AG04450 (cell line): Measurements from ENCODE around the gene ACSL4. TPM values are rescaled to one million over a fixed set of nuclear protein-coding genes. Genes with fewer than 3 reads are reported as not detected.
"Not testable (repeated sequence)": the region's sequence is repeated elsewhere in the genome, so short reads cannot be mapped to it uniquely, and the experiment has no call there.

Experiments used
- CTCF ChIA-PET: fragments of 300-600, 350-600 bp; formaldehyde crosslinking; extraction: SDS; loops from one replicate; lab custom pipeline; 2022; ENCODE audit warnings: antibody characterized with exemption, inconsistent platforms; lab: Charles Lee
- POLR2A ChIA-PET: fragments of 350-600 bp; formaldehyde crosslinking; extraction: SDS; loops from one replicate; lab custom pipeline; 2021; ENCODE audit warnings: antibody characterized with exemption, inconsistent platforms; lab: Yijun Ruan, JAX
- DNase-seq: peaks from one replicate; pipeline ENCODE4 v3.0.0-alpha.2; 2011; ENCODE audit warnings: low read depth, low spot score
- H3K27ac ChIP-seq: one replicate; pipeline ENCODE4 v1.5.1; 2012; ENCODE audit warnings: low read depth, low read length, control low read depth
- H3K27me3 ChIP-seq: one replicate; pipeline ENCODE4 v1.6.0; 2012; ENCODE audit warnings: low read length; ENCODE audit not compliant: control insufficient read depth, insufficient read depth
- H3K4me3 ChIP-seq: 2 replicates; pipeline ENCODE4 v1.5.1; 2011; ENCODE audit warnings: mild to moderate bottlenecking, low read depth, low read length, control low read depth
- H3K9me3 ChIP-seq: 2 replicates; pipeline ENCODE4 v1.5.1; 2012; ENCODE audit warnings: low read length; ENCODE audit not compliant: control insufficient read depth, insufficient read depth
- CTCF ChIP-seq: IDR thresholded peaks from 2 replicates; pipeline ENCODE4 v1.5.1; 2011; ENCODE audit warnings: low read depth, low read length, control low read depth, inconsistent platforms
- polyA plus RNA-seq: library from polyadenylated mRNA; depleted of rRNA; stranded (reverse); fragments of >200 nt; gene quantifications from 2 replicates; pipeline ENCODE4 v1.2.3, GENCODE V29; 2011

ACSL4 gene
- polyA plus RNA-seq, 1 experiment, result 157 TPM

DNA sequence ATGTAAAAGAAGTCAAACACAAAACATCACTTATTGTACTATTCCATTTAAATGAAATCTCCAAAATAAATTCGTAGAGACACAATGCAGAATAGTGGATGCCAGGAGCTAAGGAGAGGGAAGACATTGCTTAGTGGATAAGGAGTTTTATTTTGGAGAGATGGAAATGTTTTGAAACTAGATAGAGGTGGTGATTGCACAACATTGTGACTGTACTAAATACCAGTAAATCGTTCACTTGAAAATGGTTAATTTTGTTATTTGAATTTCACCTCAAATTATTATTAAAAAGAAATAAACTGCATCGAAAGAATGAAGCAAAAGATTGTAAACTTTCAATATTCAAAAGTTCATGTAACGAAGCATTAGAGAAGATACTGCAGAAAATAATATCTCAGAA is 9.7 kb upstream of the ACSL4 start:
- no peaks in the 10 kb centered on the region for H3K27me3 ChIP-seq
- CTCF ChIA-PET, result no interaction called here
- POLR2A ChIA-PET, result no interaction called here
- no peak overlapping the region for H3K27ac ChIP-seq
- no peak overlapping the region for H3K4me3 ChIP-seq
- H3K9me3 ChIP-seq, result no peaks in the 10 kb centered on the region
- DNase-seq, result no peak
- TF ChIP-seq CTCF, result no peak

GRCh38 chrX:109740896-109741295 is 7.8 kb upstream of the ACSL4 start:
- DNase-seq, H3K27me3 ChIP-seq, H3K27ac ChIP-seq, POLR2A ChIA-PET, H3K4me3 ChIP-seq, CTCF ChIA-PET, H3K9me3 ChIP-seq: not testable (repeated sequence)

DNA sequence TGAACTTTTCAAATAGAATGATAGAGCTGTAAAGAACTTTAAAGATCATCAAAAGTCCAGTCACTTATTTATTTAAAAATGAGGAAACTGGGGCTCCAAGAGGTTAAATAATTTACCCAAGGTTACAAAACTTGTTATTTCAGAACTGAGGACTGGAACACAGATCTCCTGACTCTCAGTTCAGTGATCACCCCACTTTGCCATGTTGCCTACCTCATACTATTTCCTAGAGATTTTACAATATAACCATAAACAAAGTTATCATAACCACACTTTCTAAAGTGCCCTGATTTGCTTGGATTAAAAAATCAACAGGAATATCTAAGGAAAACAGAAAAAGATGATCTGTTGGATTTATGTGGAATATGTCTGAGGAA is 7.4 kb upstream of the ACSL4 start:
- no peak for TF ChIP-seq CTCF

GRCh38 chrX:109739625-109740432 is 6.8 kb upstream of the ACSL4 start:
- DNase-seq, result no peak
- Histone ChIP-seq H3K9me3 (no peaks in the 10 kb centered on the region), H3K27ac (no peak overlapping the region), H3K27me3 (no peaks in the 10 kb centered on the region), H3K4me3 (no peak overlapping the region)
- POLR2A ChIA-PET, result no interaction called here
- CTCF ChIA-PET, result no interaction called here
- TF ChIP-seq CTCF, result no peak

More for the DNA sequence above, 7.4 kb upstream of the ACSL4 start:
- no peak for DNase-seq
- POLR2A ChIA-PET, result no interaction called here
- Histone ChIP-seq H3K27ac (no peak overlapping the region), H3K9me3 (no peaks in the 10 kb centered on the region), H3K27me3 (no peaks in the 10 kb centered on the region), H3K4me3 (no peak overlapping the region)
- CTCF ChIA-PET, result no interaction called here

DNA sequence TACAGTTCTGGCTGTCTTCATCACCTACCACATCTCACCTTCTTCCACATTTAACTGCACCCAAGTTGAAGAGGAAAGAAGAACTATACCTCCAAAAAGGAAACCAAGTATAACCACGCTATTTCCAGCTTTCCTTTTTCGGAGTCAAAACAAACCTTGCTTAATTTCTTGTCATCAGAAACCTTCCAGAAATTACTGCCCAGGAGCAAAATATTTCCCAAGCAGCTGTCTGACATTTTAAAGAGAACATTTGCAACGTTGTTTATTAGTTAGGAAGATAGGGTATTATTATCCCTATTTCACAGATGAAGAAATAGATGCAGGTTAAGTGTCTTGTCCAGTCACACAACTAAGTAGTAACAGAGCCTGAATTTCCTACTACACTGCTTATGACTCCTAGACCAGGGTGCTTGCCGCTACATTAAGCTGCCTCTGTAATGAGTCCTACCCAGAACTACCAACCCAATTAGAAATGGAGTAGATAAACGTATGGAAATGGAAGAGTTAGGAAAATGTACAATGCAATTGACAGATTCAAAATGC is 2.2 kb upstream of the ACSL4 start:
- H3K9me3 ChIP-seq, result no peaks in the 10 kb centered on the region; the same call in 1 of the 2 replicates
- ChIA-PET POLR2A (no interaction called here), CTCF (interaction anchor here (2.1 to 2.2 kb wide), 2 partner anchors 122 to 156 kb away, joined by 10 to 12 read pairs; no protein-coding TSS in a partner anchor)
- no peak overlapping the region for H3K27ac ChIP-seq
- no peaks in the 10 kb centered on the region for H3K27me3 ChIP-seq
- no peak for DNase-seq
- TF ChIP-seq CTCF, result no peak
- no peak overlapping the region for H3K4me3 ChIP-seq
